ENCODE measurements around the gene SVOPL.
"Not testable (repeated sequence)": the region's sequence is repeated elsewhere in the genome, so short reads cannot be mapped to it uniquely, and the experiment has no call there.

Gene SVOPL

GRCh38 chr7:138690495-138690894 lies 10.7 kb downstream of the SVOPL start:
- H4K20me1 ChIP-seq (ENCODE audit: insufficient read depth, low read length): no peaks in the 10 kb centered on the region
- no peaks in the 10 kb centered on the region for H3K36me3 ChIP-seq (ENCODE audit: insufficient read depth, low read length)
- H3K27ac ChIP-seq (ENCODE audit: low read length): no peak overlapping the region
- H3K4me3 ChIP-seq (ENCODE audit: low read depth in 1 of 2, low read length in 2 of 2): no peak overlapping the region
- H3K4me1 ChIP-seq (ENCODE audit: insufficient read depth, low read length): no peaks in the 10 kb centered on the region
- H3K9ac ChIP-seq (ENCODE audit: low read depth, low read length): no peak overlapping the region
- TF ChIP-seq EZH2 (IDR thresholded peaks at IDR 0.05; ENCODE audit: borderline replicate concordance, low read depth, low read length, severe bottlenecking): no peak
- TF ChIP-seq CTCF (IDR thresholded peaks at IDR 0.05; ENCODE audit: borderline replicate concordance, extremely low read depth, low read length, poor library complexity, severe bottlenecking): no peak
- no peak overlapping the region for H2AFZ ChIP-seq (ENCODE audit: low read depth, low read length)
- no peaks in the 10 kb centered on the region for H3K27me3 ChIP-seq (ENCODE audit: insufficient read depth, low read length, poor library complexity)
- H3K4me2 ChIP-seq (ENCODE audit: insufficient read depth, low read length): no peak overlapping the region
- DNase-seq (no peak), ATAC-seq (ENCODE audit: insufficient read depth, low read depth) (no peak)
- H3K79me2 ChIP-seq (ENCODE audit: insufficient read depth, low read length): no peaks in the 10 kb centered on the region
- H3K9me3 ChIP-seq (ENCODE audit: insufficient read depth, low read length, severe bottlenecking): no peaks in the 10 kb centered on the region

GRCh38 chr7:138688037-138688436 lies 13.1 kb downstream of the SVOPL start:
- not testable (repeated sequence) for ATAC-seq (ENCODE audit: insufficient read depth, low read depth)

GRCh38 chr7:138684340-138684739 lies 16.8 kb downstream of the SVOPL start:
- no peaks in the 10 kb centered on the region for H3K27me3 ChIP-seq (ENCODE audit: insufficient read depth, low read length, poor library complexity)
- no peak for DNase-seq
- H3K9ac ChIP-seq (ENCODE audit: low read depth, low read length): no peak overlapping the region
- TF ChIP-seq CTCF (IDR thresholded peaks at IDR 0.05; ENCODE audit: borderline replicate concordance, extremely low read depth, low read length, poor library complexity, severe bottlenecking) (no peak), EZH2 (IDR thresholded peaks at IDR 0.05; ENCODE audit: borderline replicate concordance, low read depth, low read length, severe bottlenecking) (no peak)
- ATAC-seq (ENCODE audit: insufficient read depth, low read depth): no peak
- no peaks in the 10 kb centered on the region for H3K4me1 ChIP-seq (ENCODE audit: insufficient read depth, low read length)
- no peak overlapping the region for H3K27ac ChIP-seq (ENCODE audit: low read length)
- H3K9me3 ChIP-seq (ENCODE audit: insufficient read depth, low read length, severe bottlenecking): no peaks in the 10 kb centered on the region
- H3K36me3 ChIP-seq (ENCODE audit: insufficient read depth, low read length): no peaks in the 10 kb centered on the region
- H2AFZ ChIP-seq (ENCODE audit: low read depth, low read length): no peak overlapping the region
- no peaks in the 10 kb centered on the region for H3K79me2 ChIP-seq (ENCODE audit: insufficient read depth, low read length)
- H3K4me3 ChIP-seq (ENCODE audit: low read depth in 1 of 2, low read length in 2 of 2): no peak overlapping the region
- H4K20me1 ChIP-seq (ENCODE audit: insufficient read depth, low read length): no peaks in the 10 kb centered on the region
- H3K4me2 ChIP-seq (ENCODE audit: insufficient read depth, low read length): no peak overlapping the region

More at GRCh38 chr7:138688037-138688436, 13.1 kb downstream of the SVOPL start:
- H3K4me3 ChIP-seq (ENCODE audit: low read depth in 1 of 2, low read length in 2 of 2); H3K27ac ChIP-seq (ENCODE audit: low read length); H3K79me2 ChIP-seq (ENCODE audit: insufficient read depth, low read length); H3K36me3 ChIP-seq (ENCODE audit: insufficient read depth, low read length); H2AFZ ChIP-seq (ENCODE audit: low read depth, low read length); H3K27me3 ChIP-seq (ENCODE audit: insufficient read depth, low read length, poor library complexity); H3K9ac ChIP-seq (ENCODE audit: low read depth, low read length); H3K9me3 ChIP-seq (ENCODE audit: insufficient read depth, low read length, severe bottlenecking); H3K4me2 ChIP-seq (ENCODE audit: insufficient read depth, low read length); DNase-seq; H4K20me1 ChIP-seq (ENCODE audit: insufficient read depth, low read length); H3K4me1 ChIP-seq (ENCODE audit: insufficient read depth, low read length): not testable (repeated sequence)

- H3K9me3 ChIP-seq (ENCODE audit: insufficient read depth, low read length, severe bottlenecking): no peaks in the 10 kb centered on the region
- TF ChIP-seq EZH2 (IDR thresholded peaks at IDR 0.05; ENCODE audit: borderline replicate concordance, low read depth, low read length, severe bottlenecking): no peak
- no peak for TF ChIP-seq CTCF (IDR thresholded peaks at IDR 0.05; ENCODE audit: borderline replicate concordance, extremely low read depth, low read length, poor library complexity, severe bottlenecking)
- DNase-seq: no peak
- no peak overlapping the region for H3K4me2 ChIP-seq (ENCODE audit: insufficient read depth, low read length)
- no peaks in the 10 kb centered on the region for H4K20me1 ChIP-seq (ENCODE audit: insufficient read depth, low read length)
- no peak overlapping the region for H2AFZ ChIP-seq (ENCODE audit: low read depth, low read length)
- H3K9ac ChIP-seq (ENCODE audit: low read depth, low read length): no peak overlapping the region
- no peaks in the 10 kb centered on the region for H3K36me3 ChIP-seq (ENCODE audit: insufficient read depth, low read length)
- ATAC-seq (ENCODE audit: insufficient read depth, low read depth): no peak
- no peaks in the 10 kb centered on the region for H3K27me3 ChIP-seq (ENCODE audit: insufficient read depth, low read length, poor library complexity)
- no peaks in the 10 kb centered on the region for H3K4me1 ChIP-seq (ENCODE audit: insufficient read depth, low read length)
- H3K4me3 ChIP-seq (ENCODE audit: low read depth in 1 of 2, low read length in 2 of 2): no peak overlapping the region
- H3K27ac ChIP-seq (ENCODE audit: low read length): no peak overlapping the region
- H3K79me2 ChIP-seq (ENCODE audit: insufficient read depth, low read length): no peaks in the 10 kb centered on the region
Observed at GRCh38 chr7:138679793-138680192, 21.4 kb downstream of the SVOPL start.
